PC-9 (cell line): ENCODE measurements around the gene SETBP1. TPM values are rescaled to one million over a fixed set of nuclear protein-coding genes. Genes with fewer than 3 reads are reported as not detected.

ENCODE experiments used
- BruUV-seq: library from RNA; stranded (reverse); fragments of 400-500 nt; replicated peaks from 2 replicates; lab custom pipeline; 2021; lab: Mats Ljungman, UMichigan
- CTCF ChIA-PET: fragments of 300-600 bp; sonication (Branson Sonifier 250); formaldehyde crosslinking; loops from one replicate; lab custom pipeline; 2022; ENCODE audit warnings: antibody characterized with exemption; lab: Charles Lee
- POLR2A ChIA-PET: fragments of 300-600 bp; sonication (Branson Sonifier 250); formaldehyde crosslinking; loops from one replicate; lab custom pipeline; 2022; ENCODE audit warnings: antibody characterized with exemption; ENCODE audit not compliant: unreplicated experiment; lab: Charles Lee
- DNase-seq, 2 experiments: peaks; one replicate each; pipeline versions ENCODE4 v3.0.0 to v3.0.0-alpha.2; 2015 to 2022; ENCODE audit warnings: mixed read lengths in 1 of 2
- H2AFZ ChIP-seq: fragments of 200-600 bp; sonication (generic); 2 replicates; pipeline ENCODE4 v1.8.1; 2017; ENCODE audit warnings: antibody characterized with exemption
- H3F3A ChIP-seq: fragments of 200-600 bp; sonication (generic); 2 replicates; pipeline ENCODE4 v1.8.1; 2017; ENCODE audit warnings: antibody characterized with exemption, mild to moderate bottlenecking, low read depth; ENCODE audit not compliant: insufficient read depth
- H3K27ac ChIP-seq: fragments of 200-600 bp; sonication (generic); 2 replicates; pipeline ENCODE4 v1.6.1; 2016; ENCODE audit warnings: mixed run types
- H3K27me3 ChIP-seq: fragments of 200-600 bp; sonication (generic); 2 replicates; pipeline ENCODE4 v1.6.1; 2016; ENCODE audit warnings: low read depth, mixed run types; ENCODE audit not compliant: insufficient read depth
- H3K36me3 ChIP-seq: fragments of 200-600 bp; sonication (generic); 2 replicates; pipeline ENCODE4 v1.6.1; 2016; ENCODE audit warnings: low read depth, mixed run types
- H3K4me1 ChIP-seq: fragments of 200-600 bp; sonication (generic); replicated peaks from 2 replicates; pipeline ENCODE4 v1.6.1; 2016; ENCODE audit warnings: mixed run types; ENCODE audit not compliant: insufficient read depth
- H3K4me2 ChIP-seq: fragments of 200-600 bp; sonication (generic); 2 replicates; pipeline ENCODE4 v1.6.1; 2017; ENCODE audit warnings: mixed run types
- H3K4me3 ChIP-seq: fragments of 200-600 bp; sonication (generic); 2 replicates; pipeline ENCODE4 v1.6.1; 2016; ENCODE audit warnings: mixed run types
- H3K79me2 ChIP-seq: fragments of 200-600 bp; sonication (generic); 2 replicates; pipeline ENCODE4 v1.6.1; 2017; ENCODE audit warnings: low read depth, mixed run types
- H3K9me2 ChIP-seq: fragments of 200-600 bp; sonication (generic); 2 replicates; pipeline ENCODE4 v1.8.1; 2017; ENCODE audit warnings: mild to moderate bottlenecking; ENCODE audit not compliant: insufficient read depth
- H3K9me3 ChIP-seq: fragments of 200-600 bp; sonication (generic); 2 replicates; pipeline ENCODE4 v1.8.1; 2016; ENCODE audit warnings: low read depth; ENCODE audit not compliant: insufficient read depth
- H4K20me1 ChIP-seq: fragments of 200-600 bp; sonication (generic); 2 replicates; pipeline ENCODE4 v1.8.1; 2017; ENCODE audit not compliant: insufficient read depth
- EZH2 ChIP-seq: fragments of 200-600 bp; sonication (generic); IDR thresholded peaks from 2 replicates; pipeline ENCODE4 v1.8.0; 2017; ENCODE audit warnings: antibody characterized with exemption, low read depth
- intact Hi-C: fragments of 100-400 bp; cut with micrococcal nuclease; formaldehyde crosslinking; loops from one replicate; pipeline ENCODE4 v1.10.0; 2022; ENCODE audit not compliant: unreplicated experiment
- total RNA-seq: library from RNA; stranded (reverse); gene quantifications from 2 replicates; pipeline ENCODE4 v1.2.3, GENCODE V29; 2021
- TF ChIP-seq, protein P1 (sequence below): fragments of 200-600 bp; sonication (generic); conservative IDR thresholded peaks from 2 replicates; pipeline ENCODE4 v1.6.1; 2017; ENCODE audit warnings: mixed run types, antibody characterized with exemption, mild to moderate bottlenecking, moderate library complexity

SETBP1 gene
- total RNA-seq, 1 experiment from 2014 or later: 9.0 TPM

DNA sequence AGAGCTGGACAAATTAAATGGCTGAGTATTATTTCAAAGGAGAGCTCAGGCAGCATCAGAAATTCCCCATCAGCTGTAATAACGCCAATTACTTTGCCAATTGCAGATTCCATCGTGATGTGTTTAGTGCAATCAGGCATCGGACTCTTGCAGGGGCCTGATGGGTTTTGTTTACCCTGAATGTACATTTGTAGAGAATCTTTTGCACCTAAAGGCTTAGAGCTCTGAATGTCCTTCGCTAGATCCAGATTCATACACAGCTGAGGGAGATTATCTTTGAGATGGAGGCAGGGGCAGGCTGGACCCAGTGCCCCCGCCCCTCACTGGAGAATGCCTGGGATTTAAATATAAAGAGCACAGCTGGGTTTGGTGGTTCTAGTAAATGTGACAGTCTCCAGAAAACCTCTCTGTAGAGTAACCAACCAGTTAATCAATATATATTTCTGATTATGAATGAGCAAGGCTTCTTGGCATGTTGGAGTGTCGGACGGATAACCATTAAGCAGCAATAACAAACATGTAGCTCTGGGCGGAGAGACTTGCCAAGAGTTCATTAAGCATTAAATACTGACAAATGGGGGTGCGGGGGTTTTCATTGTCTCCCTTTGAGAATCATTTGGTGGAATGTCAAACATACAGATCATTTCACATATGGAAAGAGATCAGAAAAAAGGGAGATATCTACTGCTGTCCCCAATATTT is 200.9 kb downstream of the SETBP1 start:
- CTCF ChIA-PET: no interaction called here
- Histone ChIP-seq H3K27me3 (no peaks in the 10 kb centered on the region), H3K9me3 (no peaks in the 10 kb centered on the region), H3K4me3 (no peak overlapping the region), H2AFZ (no peak overlapping the region), H3K36me3 (no peaks in the 10 kb centered on the region), H3F3A (no peaks in the 10 kb centered on the region), H3K27ac (no peak overlapping the region), H3K4me2 (no peak overlapping the region), H3K79me2 (no peaks in the 10 kb centered on the region), H4K20me1 (no peaks in the 10 kb centered on the region), H3K4me1 (no peaks in the 10 kb centered on the region), H3K9me2 (no peaks in the 10 kb centered on the region)
- TF ChIP-seq EZH2: no peak
- TF ChIP-seq, protein P1, sequence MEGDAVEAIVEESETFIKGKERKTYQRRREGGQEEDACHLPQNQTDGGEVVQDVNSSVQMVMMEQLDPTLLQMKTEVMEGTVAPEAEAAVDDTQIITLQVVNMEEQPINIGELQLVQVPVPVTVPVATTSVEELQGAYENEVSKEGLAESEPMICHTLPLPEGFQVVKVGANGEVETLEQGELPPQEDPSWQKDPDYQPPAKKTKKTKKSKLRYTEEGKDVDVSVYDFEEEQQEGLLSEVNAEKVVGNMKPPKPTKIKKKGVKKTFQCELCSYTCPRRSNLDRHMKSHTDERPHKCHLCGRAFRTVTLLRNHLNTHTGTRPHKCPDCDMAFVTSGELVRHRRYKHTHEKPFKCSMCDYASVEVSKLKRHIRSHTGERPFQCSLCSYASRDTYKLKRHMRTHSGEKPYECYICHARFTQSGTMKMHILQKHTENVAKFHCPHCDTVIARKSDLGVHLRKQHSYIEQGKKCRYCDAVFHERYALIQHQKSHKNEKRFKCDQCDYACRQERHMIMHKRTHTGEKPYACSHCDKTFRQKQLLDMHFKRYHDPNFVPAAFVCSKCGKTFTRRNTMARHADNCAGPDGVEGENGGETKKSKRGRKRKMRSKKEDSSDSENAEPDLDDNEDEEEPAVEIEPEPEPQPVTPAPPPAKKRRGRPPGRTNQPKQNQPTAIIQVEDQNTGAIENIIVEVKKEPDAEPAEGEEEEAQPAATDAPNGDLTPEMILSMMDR: no peak
- intact Hi-C loops: no loop called here
- no TSS peak for BruUV-seq
- POLR2A ChIA-PET: interaction anchor here (0.6 kb wide), 1 partner anchor 165 kb away, joined by 5 read pairs; no protein-coding TSS in a partner anchor
- DNase-seq: no peak

- no peak for DNase-seq
- H3K9me3 ChIP-seq: no peaks in the 10 kb centered on the region
- no peak overlapping the region for H3K27ac ChIP-seq
- ChIA-PET POLR2A (no interaction called here), CTCF (no interaction called here)
- H3K27me3 ChIP-seq: no peaks in the 10 kb centered on the region
- no peak overlapping the region for H2AFZ ChIP-seq
- no peak overlapping the region for H3K4me2 ChIP-seq
- intact Hi-C loops: no loop called here
- no peaks in the 10 kb centered on the region for H4K20me1 ChIP-seq
- no peaks in the 10 kb centered on the region for H3K79me2 ChIP-seq
- no peak overlapping the region for H3K4me3 ChIP-seq
- BruUV-seq: no TSS peak
- H3K4me1 ChIP-seq: no peaks in the 10 kb centered on the region; the same call in 1 of the 2 replicates
- no peaks in the 10 kb centered on the region for H3K9me2 ChIP-seq
- no peaks in the 10 kb centered on the region; the same call in 1 of the 2 replicates for H3F3A ChIP-seq
- TF ChIP-seq, protein P1: no peak
- TF ChIP-seq EZH2: no peak
- no peaks in the 10 kb centered on the region for H3K36me3 ChIP-seq
Measured at GRCh38 chr18:44882163-44882868, 201.6 kb downstream of the SETBP1 start.

- H3K36me3 ChIP-seq: no peaks in the 10 kb centered on the region
- no peak for DNase-seq
- no peaks in the 10 kb centered on the region for H3K9me2 ChIP-seq
- BruUV-seq: no TSS peak
- no peak overlapping the region for H2AFZ ChIP-seq
- ChIA-PET POLR2A (no interaction called here), CTCF (no interaction called here)
- no peak for TF ChIP-seq EZH2
- TF ChIP-seq, protein P1: no peak
- no peak overlapping the region for H3K4me3 ChIP-seq
- intact Hi-C loops: no loop called here
- H3K4me2 ChIP-seq: no peak overlapping the region
- no peaks in the 10 kb centered on the region for H4K20me1 ChIP-seq
- H3F3A ChIP-seq: no peaks in the 10 kb centered on the region; the same call in 1 of the 2 replicates
- no peaks in the 10 kb centered on the region; the same call in 1 of the 2 replicates for H3K4me1 ChIP-seq
- no peaks in the 10 kb centered on the region for H3K79me2 ChIP-seq
- H3K9me3 ChIP-seq: no peaks in the 10 kb centered on the region
- no peaks in the 10 kb centered on the region for H3K27me3 ChIP-seq
- H3K27ac ChIP-seq: no peak overlapping the region
Measured at GRCh38 chr18:44883671-44884070, 203.0 kb downstream of the SETBP1 start.
